ENCODE measurements around the gene DIP2B. TPM values are rescaled to one million over a fixed set of nuclear protein-coding genes. Genes with fewer than 3 reads are reported as not detected.

The DIP2B gene
- total RNA-seq, 5 donors from 2014 or later (not counting 1 experiment from before 2014, with no cell fraction given): 27.5 to 46.0 (median 29.6) TPM

GRCh38 chr12:50581226-50582184, 76.7 kb downstream of the DIP2B start:
- no peaks in the 10 kb centered on the region for H3K36me3 ChIP-seq (ENCODE audit: control insufficient read depth in 2 of 2, extremely low read depth in 1 of 2, insufficient read depth in 1 of 2, low read length in 1 of 2)
- Mint-ChIP-seq H3K4me3 (no peak overlapping the region), H3K9me3 (no peaks in the 10 kb centered on the region), H3K27ac (no peak overlapping the region), H3K36me3 (no peaks in the 10 kb centered on the region), H3K27me3 (no peaks in the 10 kb centered on the region), H3K4me1 (peaks cover 0 to 29% (median 25%) of the 10 kb centered on the region in 3 donors)
- H3K4me1 ChIP-seq (ENCODE audit: control insufficient read depth in 1 of 2, extremely low read depth in 1 of 2, insufficient read depth in 2 of 2, low read length in 2 of 2): no peaks in the 10 kb centered on the region
- H3K4me3 ChIP-seq (ENCODE audit: control insufficient read depth in 1 of 2, extremely low read depth in 1 of 2, low read length in 1 of 2): no peak overlapping the region
- no peak for DNase-seq
- no peaks in the 10 kb centered on the region for H3K9me3 ChIP-seq
- 87% methylated on average over 4 of the region's 10 CpGs for WGBS (ENCODE audit: insufficient coverage)
- H3K27me3 ChIP-seq (replicated peaks in 1 of 2; ENCODE audit: control insufficient read depth in 2 of 2, extremely low read depth in 1 of 2, insufficient read depth in 2 of 2, low read length in 1 of 2): no peaks in the 10 kb centered on the region
- ChIA-PET CTCF (interaction anchor here (0.6 to 0.7 kb wide), 4 partner anchors 13 to 514 kb away, joined by 3 to 5 read pairs (median 4); no protein-coding TSS in a partner anchor), POLR2A (interaction anchor here (0.5 to 0.6 kb wide), 2 partner anchors 254 to 370 kb away, joined by 4 to 7 read pairs; no protein-coding TSS in a partner anchor)
- no peak overlapping the region for H3K27ac ChIP-seq (ENCODE audit: low read length)
- no peak for ATAC-seq (replicated peaks in 1 of 4)

GRCh38 chr12:50584135-50584534, 79.3 kb downstream of the DIP2B start:
- Mint-ChIP-seq H3K27me3 (no peaks in the 10 kb centered on the region), H3K36me3 (no peaks in the 10 kb centered on the region), H3K9me3 (no peaks in the 10 kb centered on the region), H3K27ac (no peak overlapping the region), H3K4me1 (peaks cover 16 to 42% (median 41%) of the 10 kb centered on the region in 3 donors), H3K4me3 (no peak overlapping the region)
- CTCF ChIA-PET: no interaction called here
- Histone ChIP-seq H3K36me3 (ENCODE audit: control insufficient read depth in 2 of 2, extremely low read depth in 1 of 2, insufficient read depth in 1 of 2, low read length in 1 of 2) (no peaks in the 10 kb centered on the region), H3K4me1 (ENCODE audit: control insufficient read depth in 1 of 2, extremely low read depth in 1 of 2, insufficient read depth in 2 of 2, low read length in 2 of 2) (peaks cover 0 to 1% of the 10 kb centered on the region in 2 experiments), H3K9me3 (no peaks in the 10 kb centered on the region), H3K27ac (ENCODE audit: low read length) (no peak overlapping the region), H3K4me3 (ENCODE audit: control insufficient read depth in 1 of 2, extremely low read depth in 1 of 2, low read length in 1 of 2) (no peak overlapping the region), H3K27me3 (replicated peaks in 1 of 2; ENCODE audit: control insufficient read depth in 2 of 2, extremely low read depth in 1 of 2, insufficient read depth in 2 of 2, low read length in 1 of 2) (no peaks in the 10 kb centered on the region)
- no peak for ATAC-seq (replicated peaks in 1 of 4)
- POLR2A ChIA-PET: no interaction called here
- WGBS (ENCODE audit: insufficient coverage): 100% methylated on average over 1 of the region's 1 CpG
- DNase-seq: no peak

- no peak overlapping the region for H3K27ac ChIP-seq (ENCODE audit: low read length)
- no peaks in the 10 kb centered on the region for H3K9me3 Mint-ChIP-seq
- 68% methylated on average over 4 of the region's 8 CpGs for WGBS (ENCODE audit: insufficient coverage)
- ATAC-seq (replicated peaks in 1 of 4) (peak; percentile 60 to 86 (median 78)), DNase-seq (peak in 14 of 35 experiments; percentile 2 to 28 (median 11))
- no peaks in the 10 kb centered on the region for H3K36me3 Mint-ChIP-seq
- H3K4me3 Mint-ChIP-seq: peak overlapping the region in 1 of 3 donors; percentile 32
- H3K9me3 ChIP-seq: no peaks in the 10 kb centered on the region
- ChIA-PET POLR2A (interaction anchor here (0.5 to 0.7 kb wide), 3 partner anchors 50 to 79 kb away, joined by 3 to 6 read pairs (median 4); no protein-coding TSS in a partner anchor), CTCF (no interaction called here)
- peaks cover 7 to 15% of the 10 kb centered on the region in 2 experiments for H3K4me1 ChIP-seq (ENCODE audit: control insufficient read depth in 1 of 2, extremely low read depth in 1 of 2, insufficient read depth in 2 of 2, low read length in 2 of 2)
- no peak overlapping the region for H3K4me3 ChIP-seq (ENCODE audit: control insufficient read depth in 1 of 2, extremely low read depth in 1 of 2, low read length in 1 of 2)
- no peaks in the 10 kb centered on the region for H3K27me3 ChIP-seq (replicated peaks in 1 of 2; ENCODE audit: control insufficient read depth in 2 of 2, extremely low read depth in 1 of 2, insufficient read depth in 2 of 2, low read length in 1 of 2)
- peak overlapping the region; percentile 40 to 63 for H3K27ac Mint-ChIP-seq
- H3K27me3 Mint-ChIP-seq: no peaks in the 10 kb centered on the region
- H3K36me3 ChIP-seq (ENCODE audit: control insufficient read depth in 2 of 2, extremely low read depth in 1 of 2, insufficient read depth in 1 of 2, low read length in 1 of 2): no peaks in the 10 kb centered on the region
- H3K4me1 Mint-ChIP-seq: peaks cover 33 to 47% (median 43%) of the 10 kb centered on the region in 3 donors
These were observed 85.1 kb downstream of the DIP2B start for GRCh38 chr12:50589650-50590435.

GRCh38 chr12:50590869-50591268, 86.1 kb downstream of the DIP2B start:
- peaks cover 35 to 56% (median 46%) of the 10 kb centered on the region in 3 donors for H3K4me1 Mint-ChIP-seq
- no peak for ATAC-seq (replicated peaks in 1 of 4)
- Histone ChIP-seq H3K4me3 (ENCODE audit: control insufficient read depth in 1 of 2, extremely low read depth in 1 of 2, low read length in 1 of 2) (no peak overlapping the region), H3K27ac (ENCODE audit: low read length) (no peak overlapping the region), H3K9me3 (no peaks in the 10 kb centered on the region), H3K36me3 (ENCODE audit: control insufficient read depth in 2 of 2, extremely low read depth in 1 of 2, insufficient read depth in 1 of 2, low read length in 1 of 2) (no peaks in the 10 kb centered on the region), H3K27me3 (replicated peaks in 1 of 2; ENCODE audit: control insufficient read depth in 2 of 2, extremely low read depth in 1 of 2, insufficient read depth in 2 of 2, low read length in 1 of 2) (no peaks in the 10 kb centered on the region), H3K4me1 (ENCODE audit: control insufficient read depth in 1 of 2, extremely low read depth in 1 of 2, insufficient read depth in 2 of 2, low read length in 2 of 2) (peaks cover 7 to 15% of the 10 kb centered on the region in 2 experiments)
- peak overlapping the region in 1 of 2 donors; percentile 34 for H3K27ac Mint-ChIP-seq
- DNase-seq: no peak
- H3K4me3 Mint-ChIP-seq: no peak overlapping the region
- H3K27me3 Mint-ChIP-seq: no peaks in the 10 kb centered on the region
- H3K9me3 Mint-ChIP-seq: no peaks in the 10 kb centered on the region
- ChIA-PET CTCF (interaction anchor here in 1 of 2 donors (0.7 kb wide), 1 partner anchor 125 kb away, joined by 4 read pairs; no protein-coding TSS in a partner anchor), POLR2A (no interaction called here)
- H3K36me3 Mint-ChIP-seq: no peaks in the 10 kb centered on the region

GRCh38 chr12:50595667-50596066, 90.9 kb downstream of the DIP2B start:
- Mint-ChIP-seq H3K27me3 (no peaks in the 10 kb centered on the region), H3K4me1 (peaks cover 39 to 69% (median 50%) of the 10 kb centered on the region in 3 donors), H3K27ac (no peak overlapping the region), H3K4me3 (no peak overlapping the region), H3K9me3 (no peaks in the 10 kb centered on the region), H3K36me3 (peaks cover 5% of the 10 kb centered on the region)
- Histone ChIP-seq H3K27ac (ENCODE audit: low read length) (no peak overlapping the region), H3K4me3 (ENCODE audit: control insufficient read depth in 1 of 2, extremely low read depth in 1 of 2, low read length in 1 of 2) (no peak overlapping the region), H3K36me3 (ENCODE audit: control insufficient read depth in 2 of 2, extremely low read depth in 1 of 2, insufficient read depth in 1 of 2, low read length in 1 of 2) (no peaks in the 10 kb centered on the region), H3K9me3 (no peaks in the 10 kb centered on the region), H3K27me3 (replicated peaks in 1 of 2; ENCODE audit: control insufficient read depth in 2 of 2, extremely low read depth in 1 of 2, insufficient read depth in 2 of 2, low read length in 1 of 2) (no peaks in the 10 kb centered on the region), H3K4me1 (ENCODE audit: control insufficient read depth in 1 of 2, extremely low read depth in 1 of 2, insufficient read depth in 2 of 2, low read length in 2 of 2) (peaks cover 10 to 16% of the 10 kb centered on the region in 2 experiments)
- ChIA-PET POLR2A (no interaction called here), CTCF (no interaction called here)
- no CpG with 5 or more reads among the region's 3 CpGs for WGBS (ENCODE audit: insufficient coverage)
- DNase-seq: no peak
- ATAC-seq (replicated peaks in 1 of 4): no peak
